Measurements from ENCODE around the gene LY6G6C.
A peak's percentile ranks its signal among the peaks of the same experiment; 100 is the strongest.

The LY6G6C gene

DNA sequence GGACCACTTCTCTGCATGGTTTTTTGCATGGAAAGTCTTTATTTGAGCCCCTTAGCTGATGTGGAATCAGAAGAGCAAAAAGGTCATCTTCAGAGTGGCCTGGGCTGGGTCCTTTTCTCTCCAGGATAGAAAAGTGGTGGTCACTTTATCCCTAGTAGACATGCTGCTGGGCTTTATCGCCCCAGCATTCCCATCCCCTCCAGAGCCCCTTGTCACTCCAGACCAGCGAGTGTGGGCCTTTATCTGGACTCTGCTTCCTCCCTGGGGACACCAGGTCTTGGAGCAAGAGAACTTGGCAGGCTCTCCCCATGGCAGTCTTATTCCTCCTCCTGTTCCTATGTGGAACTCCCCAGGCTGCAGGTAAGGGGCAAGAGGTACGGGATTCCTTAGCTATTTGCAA lies 14.9 kb downstream of the LY6G6C start, which contains the start of gene LY6G6F:
Gene LY6G6F (plus strand): TSS at position 268 of the 400 bp plus-strand sequence. CDS start 41 bp downstream, at position 309.
- no peak for DNase-seq (ENCODE audit: low spot score)

DNA sequence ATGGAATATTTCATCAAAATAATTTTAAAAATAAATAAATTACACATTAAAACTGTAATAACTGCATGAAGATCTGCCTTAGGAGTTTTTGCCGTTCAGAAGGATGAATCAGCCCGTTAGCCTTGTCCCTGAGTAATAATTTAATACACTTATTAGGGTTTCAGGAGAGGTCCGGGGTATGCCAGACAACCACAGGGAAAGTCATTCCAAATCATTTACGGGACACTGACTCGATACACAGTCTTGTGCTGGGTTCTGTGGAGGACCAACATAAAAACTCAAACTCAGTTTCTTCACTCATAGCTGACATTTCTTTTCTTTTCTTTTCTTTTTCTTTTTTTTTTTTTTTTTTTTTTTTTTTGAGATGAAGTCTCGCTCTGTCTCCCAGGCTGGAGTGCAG lies 15.6 kb downstream of the LY6G6C start:
- no peak for DNase-seq (ENCODE audit: low spot score)

DNA sequence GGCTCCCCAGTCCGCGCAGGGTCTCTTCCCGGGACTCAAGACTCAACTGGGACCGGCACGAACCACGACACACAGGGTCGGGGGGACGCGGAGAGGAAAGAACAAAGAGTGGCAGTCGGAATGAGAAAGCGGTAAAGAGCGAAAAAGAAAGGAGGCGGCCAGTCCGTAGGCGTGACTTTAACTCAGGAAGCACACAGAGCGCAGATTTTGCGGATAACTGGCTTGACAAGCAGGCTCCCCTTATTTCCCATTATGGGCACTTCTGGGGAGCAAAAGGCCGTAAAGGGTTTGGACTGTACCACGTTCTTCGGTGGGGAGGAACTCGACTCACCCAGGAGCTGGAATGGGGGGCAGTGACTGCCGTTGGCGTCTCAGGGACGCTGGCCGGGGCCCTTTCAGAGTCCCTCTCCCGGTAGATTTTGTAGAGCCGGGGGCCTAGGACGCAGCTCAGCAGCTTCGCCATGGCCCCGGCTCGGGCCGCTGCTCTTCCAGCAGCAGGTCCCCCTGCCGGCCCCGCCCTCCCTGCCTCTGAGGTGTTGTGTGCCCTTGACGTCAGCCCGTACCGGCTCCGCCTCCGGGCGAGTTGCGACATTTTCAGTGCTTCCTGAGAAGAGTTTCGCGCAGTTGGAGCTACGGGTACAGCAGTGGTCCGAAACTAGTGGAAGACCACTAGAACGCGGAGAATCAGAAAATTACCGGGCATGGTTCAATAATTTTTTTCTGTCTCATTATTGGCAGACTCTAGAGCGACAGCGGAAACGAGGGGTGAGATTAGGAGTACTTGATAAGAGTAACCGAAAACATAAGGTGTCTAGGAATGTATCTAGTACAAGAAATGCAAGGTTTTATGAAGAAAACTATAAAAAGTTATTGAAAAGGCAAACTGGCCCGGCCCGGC lies 18.5 kb downstream of the LY6G6C start, which contains the start of gene ABHD16A:
Gene ABHD16A (minus strand): TSS at position 506 of the 898 bp plus-strand sequence. CDS start 43 bp downstream, at position 463.
- peak; percentile 99 for DNase-seq (ENCODE audit: low spot score)

DNA sequence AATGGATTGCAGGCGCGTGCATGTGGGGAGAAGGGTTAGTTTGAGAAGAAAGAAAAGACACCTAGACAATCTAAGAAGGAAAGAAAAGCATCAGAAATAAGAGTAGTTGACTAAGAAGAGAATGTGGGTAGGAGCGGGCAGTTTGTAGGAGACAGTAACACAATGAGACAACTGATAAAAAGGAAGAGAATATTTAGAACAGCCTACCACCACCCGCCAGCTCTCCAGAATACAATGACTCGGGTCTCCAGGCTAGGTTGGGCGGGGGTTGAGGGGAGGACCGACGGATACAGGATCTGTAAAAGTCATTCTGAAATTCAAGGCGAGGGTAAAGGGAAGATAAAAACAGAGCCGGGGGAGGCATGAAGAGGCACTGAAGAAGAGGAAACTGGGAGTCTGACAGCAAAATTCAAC lies 19.1 kb downstream of the LY6G6C start:
- no peak for DNase-seq (ENCODE audit: low spot score)

DNA sequence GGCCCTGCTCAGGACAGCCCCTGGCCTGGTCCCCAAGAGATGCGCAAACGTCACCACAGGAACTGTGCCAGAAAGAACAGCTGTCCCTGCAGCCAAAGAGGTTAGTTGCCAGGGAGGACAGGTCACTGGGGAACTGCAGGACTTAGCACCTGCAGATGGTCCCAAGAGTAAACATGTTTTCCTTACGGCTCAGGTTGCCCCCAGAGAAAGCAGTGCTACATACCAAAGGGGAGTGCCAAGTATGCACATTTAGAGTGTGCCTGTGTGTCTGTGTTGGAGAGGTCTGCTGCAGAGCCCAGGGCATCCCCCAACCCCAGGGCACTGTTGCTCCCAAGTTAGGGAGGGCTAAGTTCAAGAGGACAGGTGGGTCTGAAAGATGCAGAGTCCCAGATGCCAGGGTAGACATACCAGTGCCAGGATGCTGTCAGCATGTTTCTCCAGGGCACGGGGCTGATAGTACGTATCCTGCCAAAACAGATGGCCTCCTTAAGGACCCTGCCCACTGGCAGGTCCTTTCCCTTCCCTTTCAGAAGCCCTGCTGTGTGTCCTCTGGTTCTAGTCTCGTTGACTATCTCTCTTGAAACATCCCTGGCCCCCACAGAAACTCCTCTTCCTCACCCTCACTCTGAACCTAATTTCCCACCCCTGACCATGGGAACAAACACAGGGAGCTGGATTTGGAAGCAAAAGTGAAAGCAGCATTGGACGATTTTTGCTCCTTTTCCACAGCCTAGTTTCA lies 19.7 kb downstream of the LY6G6C start:
- DNase-seq (ENCODE audit: low spot score), result no peak

DNA sequence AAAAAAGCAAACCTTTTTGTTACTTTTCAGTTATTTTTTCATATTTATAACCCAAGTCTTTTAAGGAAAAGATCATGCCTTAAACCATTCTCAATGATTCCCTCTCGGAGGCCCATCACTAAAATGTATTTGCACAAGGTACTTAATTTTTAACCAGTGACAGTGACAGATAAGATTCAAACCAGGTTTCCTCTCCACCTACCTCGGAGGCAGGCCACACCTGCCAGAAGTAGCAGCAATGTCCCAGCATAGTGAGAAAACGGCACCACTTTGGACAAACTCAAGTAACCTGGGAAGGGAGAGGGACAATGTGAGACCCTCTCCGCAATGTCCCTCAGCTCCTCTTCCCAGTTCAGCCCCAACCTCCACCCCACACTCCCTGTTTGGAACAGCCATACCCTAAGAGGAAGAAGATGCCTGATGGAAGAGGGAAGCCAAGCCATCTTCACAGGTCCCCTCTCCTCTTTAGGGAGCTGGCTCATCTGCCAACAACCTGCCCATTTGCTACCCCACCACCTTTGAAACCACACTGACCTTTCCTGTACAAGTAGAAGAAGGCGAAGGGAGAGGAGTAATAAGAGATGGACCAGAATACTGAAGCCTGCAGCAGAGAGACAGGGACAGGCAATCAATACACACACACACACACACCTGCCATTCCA lies 20.7 kb downstream of the LY6G6C start:
- no peak for DNase-seq (ENCODE audit: low spot score)

DNA sequence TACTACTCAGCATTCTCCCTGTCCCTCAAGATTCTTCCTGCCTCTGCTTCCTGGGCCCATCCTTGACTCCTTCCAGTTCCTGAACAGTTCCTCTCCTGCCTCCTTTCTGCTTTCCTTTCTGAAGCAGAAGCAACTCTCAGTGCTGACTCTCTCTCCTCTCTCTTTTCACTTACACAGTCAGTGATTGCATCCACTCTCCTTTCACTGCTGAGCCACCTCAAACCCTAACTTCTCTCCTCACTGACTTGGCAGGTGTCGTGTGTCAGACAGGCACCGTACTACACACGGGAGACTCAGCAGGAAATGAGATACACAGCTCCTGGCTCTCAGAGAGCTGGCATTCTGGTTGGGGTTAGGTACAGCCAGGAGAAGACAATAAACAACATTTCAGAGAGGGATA lies 24.0 kb downstream of the LY6G6C start:
- DNase-seq (ENCODE audit: low spot score), result no peak

DNA sequence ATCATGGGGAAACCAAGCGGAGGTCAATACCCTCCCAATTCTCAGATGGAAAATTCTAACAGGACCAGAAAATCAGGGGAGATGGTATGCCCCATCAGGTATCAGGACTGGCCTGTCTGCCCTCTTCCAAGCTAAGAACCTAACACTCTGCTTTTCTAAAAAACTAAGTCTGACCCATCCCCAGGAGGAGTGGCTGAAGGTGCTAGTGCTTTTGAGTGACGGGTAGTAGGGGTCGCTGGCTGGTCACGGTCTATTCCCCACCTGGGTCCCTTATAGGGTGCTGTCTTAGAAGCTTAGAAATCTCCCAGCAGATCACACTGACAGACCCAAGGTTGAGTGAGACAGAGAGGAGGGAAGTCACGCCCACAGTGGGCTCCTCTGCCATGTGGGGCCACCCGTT lies 28.0 kb downstream of the LY6G6C start:
- no peak for DNase-seq (ENCODE audit: low spot score)

DNA sequence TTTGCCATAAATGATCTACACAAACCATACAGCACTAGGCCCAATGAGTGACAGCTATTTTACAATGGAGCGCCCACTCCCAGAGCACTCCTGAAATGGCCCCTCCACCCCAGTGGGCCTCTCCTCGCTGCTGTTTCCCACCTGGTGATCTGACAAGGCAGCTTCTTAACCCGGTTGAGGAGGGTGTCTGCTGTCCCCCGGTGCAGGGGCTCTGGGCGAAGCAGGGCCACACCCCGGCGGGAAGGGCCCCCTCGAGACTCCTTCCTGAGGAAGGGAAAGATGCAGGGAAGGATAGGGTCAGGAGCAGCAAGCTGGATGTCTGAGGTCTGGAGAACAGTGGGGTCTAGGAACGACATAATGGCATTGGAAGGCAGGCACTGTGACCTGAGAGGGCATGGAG lies 28.7 kb downstream of the LY6G6C start:
- DNase-seq (ENCODE audit: low spot score), result no peak

DNA sequence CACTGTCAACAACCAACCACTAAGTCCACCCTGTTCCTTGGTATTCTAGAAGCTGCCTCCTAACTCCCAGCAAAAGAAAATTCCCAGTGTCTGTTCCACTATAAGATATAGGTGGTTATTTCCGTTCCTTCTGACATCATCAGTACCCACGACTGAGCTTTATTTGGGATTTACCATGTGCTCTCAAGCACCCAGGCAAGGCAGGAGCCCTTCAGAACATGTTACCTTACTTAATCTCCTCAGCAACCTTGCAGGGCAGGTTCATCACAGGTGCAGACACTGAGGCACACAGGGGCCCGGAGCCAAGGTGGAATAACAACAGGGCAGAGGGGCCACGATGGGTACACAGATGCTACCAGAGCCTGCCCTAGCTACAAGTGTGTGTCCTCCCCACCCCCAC lies 29.2 kb downstream of the LY6G6C start:
- no peak for DNase-seq (ENCODE audit: low spot score)

DNA sequence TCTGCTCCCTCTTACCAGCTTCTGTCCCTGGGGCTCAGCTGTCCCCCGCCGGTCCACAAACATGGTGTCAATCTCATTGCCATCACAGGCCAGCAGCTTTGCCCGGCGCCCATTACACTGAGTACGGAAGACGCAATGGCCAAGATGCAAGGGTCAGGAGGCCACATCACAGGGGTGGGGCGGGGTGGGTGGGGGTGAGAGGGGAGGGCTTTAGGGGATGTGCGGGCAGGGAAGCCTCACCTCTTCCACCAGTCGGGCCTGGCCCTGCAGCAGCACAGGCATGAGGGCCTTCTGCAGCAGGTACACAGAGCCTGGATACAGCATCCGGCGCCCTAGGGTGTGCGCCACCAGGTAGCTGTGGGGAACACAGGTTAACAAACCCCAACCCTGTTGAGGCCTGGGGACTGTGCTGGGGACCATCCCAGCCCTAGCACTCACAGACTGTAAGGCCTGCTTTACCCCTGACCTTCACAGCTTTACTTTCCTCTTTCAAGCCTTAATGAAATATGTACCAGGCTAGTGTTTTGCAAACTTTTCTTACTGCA lies 29.9 kb downstream of the LY6G6C start:
- DNase-seq (ENCODE audit: low spot score), result no peak

DNA sequence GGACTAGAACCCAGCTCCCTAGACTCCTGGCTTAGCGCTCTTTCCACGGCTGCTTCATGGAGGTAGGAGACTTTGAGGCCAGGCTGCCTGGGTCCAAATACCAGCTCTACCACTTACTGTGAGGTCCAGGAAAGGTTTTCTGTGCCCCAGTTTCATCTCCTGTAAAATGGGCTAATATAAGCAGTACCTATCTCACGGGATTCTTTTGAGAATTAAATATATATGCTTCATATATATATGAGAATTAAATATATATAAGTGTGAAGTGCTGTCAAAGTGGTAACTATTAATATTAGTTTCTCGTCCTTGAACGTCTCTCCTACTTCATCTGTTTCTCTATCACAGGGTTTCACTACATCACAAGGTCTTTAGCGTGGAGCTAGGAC lies 30.5 kb downstream of the LY6G6C start:
- no peak for DNase-seq (ENCODE audit: low spot score)

DNA sequence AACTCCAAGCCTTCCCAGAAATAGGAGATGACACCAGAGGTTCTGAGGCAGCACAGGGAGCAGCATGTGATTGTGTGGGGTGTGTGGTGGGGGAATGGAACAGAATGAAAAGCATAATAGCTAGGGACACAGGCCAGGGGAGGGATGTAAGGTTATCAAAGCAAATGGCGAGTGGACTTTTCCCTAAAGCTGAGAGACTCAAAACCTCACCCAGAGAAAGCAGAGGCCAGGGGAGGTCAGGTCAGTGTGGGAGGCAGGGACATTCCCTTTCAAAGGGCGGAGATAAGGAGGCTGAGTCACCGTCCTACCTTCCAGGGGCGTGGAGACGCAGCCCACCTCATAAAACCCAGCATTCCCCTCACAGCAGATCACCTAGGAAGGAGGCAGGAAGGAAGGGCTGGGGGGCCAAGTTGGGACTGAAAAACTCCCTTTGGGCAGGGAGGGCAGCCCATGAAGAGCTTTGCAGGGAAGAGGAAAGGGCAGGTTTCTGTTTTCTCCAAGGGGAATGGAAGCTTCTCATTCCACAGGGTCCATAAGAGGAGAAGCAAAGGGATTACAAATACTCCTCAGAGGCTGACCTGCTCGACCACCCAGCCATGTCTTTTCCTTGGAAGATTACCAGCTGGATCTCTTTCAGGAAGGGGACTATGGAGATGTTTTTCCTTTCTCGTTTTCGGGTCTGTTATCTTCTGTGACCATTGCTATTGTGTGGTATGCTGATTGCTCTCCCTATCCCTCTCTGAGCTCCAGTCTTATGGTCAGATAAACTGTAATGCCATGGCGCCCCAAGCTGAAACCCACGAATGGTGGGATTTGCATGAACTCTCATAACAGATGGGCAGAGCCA lies 31.1 kb downstream of the LY6G6C start:
- no peak for DNase-seq (ENCODE audit: low spot score)

DNA sequence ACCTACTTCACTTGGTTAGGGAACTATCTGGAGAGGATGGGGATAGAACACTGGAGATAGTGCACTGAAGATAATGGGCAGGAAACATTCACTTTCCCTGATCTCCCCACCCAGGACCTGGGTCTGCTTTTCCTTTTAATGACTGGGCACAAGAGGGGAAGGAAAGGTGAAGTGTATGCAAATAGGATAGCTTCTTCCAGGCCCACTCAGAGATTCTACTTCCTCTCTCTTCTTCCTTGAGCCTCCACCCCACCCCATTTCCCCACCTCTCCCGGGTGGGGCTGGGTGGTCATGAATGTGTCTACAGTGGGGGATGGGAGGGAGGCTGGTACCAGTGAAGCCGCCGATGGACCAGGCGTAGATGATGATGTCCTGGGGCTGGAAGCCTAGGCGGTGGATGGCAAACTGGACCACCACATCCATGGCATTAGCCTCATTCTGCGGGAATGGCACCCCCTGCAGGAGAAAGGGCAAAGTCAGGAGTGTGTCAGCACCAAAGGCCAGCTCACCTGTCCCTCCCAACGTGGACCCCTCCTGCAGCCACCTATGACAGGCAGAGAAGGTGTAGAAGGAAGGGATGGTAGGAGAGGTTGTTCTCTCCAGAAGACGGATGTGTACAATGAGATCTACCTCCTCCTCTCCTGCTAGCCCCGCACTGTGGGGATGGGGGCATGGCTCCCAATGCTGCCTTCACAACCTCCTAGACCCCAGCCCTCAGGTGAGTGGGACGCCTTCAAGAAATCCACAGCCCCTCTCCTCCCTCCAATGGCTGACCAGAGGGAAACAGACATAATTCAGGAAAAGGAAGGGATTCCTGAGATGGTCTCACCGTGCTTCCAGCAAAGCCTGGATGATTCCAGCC lies 32.1 kb downstream of the LY6G6C start:
- DNase-seq (ENCODE audit: low spot score), result no peak

DNA sequence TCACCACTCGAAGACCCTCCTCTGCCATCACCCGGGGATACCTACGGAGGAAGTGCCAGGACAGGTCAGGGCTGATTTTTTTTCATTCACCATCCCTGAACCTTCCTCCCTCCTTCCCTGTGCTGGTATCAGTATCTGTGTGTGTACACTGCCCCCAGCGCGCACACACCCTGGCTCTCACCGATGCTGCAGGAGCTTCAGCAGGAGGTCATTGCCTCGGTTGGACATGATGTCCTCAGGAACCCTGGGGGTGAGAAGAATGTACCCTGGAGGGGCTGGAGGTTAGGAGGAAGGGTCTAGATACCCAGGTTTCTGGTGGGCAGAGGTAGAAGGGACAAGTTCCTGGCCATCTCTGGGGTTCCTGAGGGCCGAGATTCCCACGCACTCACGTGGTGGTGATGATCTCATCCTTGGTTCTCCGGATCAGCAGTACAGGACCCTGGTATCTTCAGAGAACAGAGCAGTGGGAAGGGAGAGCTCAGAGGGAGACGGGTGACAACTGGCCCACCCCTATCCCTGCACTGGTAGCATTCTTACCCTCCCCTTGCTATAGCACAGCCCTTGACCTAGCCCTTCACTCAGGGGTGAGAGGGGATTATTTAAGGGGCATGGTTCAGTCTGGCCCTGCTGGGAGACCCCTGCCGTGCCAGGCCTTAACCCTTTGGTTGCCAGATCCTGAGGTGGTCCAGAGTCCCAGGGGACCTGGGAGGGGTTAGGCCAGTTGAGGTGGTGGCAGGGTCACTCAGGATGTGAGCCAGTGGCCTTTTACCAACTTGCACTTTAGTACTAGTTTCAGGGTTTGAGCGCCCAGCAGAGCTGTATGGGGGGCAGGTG lies 33.5 kb downstream of the LY6G6C start:
- DNase-seq (ENCODE audit: low spot score), result no peak

DNA sequence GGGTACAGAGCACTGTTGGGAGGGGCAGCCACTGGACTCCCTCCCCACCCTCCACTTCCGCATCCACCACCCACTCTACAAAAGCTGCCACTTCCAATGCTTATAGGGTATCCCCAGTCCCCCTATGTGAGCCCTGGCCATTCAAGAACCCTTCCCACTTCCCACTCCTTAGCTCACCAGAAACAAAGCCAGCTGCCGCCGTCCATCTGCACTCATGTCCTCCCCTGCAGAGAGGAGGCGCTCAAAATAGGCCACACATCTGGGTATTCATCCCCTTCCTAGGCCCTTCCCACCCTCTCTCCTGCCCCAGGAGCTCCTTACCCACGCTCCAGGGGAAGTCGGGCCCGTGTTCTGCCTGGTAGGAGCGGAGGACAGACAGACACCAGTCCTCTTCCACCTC lies 34.2 kb downstream of the LY6G6C start:
- no peak for DNase-seq (ENCODE audit: low spot score)

DNA sequence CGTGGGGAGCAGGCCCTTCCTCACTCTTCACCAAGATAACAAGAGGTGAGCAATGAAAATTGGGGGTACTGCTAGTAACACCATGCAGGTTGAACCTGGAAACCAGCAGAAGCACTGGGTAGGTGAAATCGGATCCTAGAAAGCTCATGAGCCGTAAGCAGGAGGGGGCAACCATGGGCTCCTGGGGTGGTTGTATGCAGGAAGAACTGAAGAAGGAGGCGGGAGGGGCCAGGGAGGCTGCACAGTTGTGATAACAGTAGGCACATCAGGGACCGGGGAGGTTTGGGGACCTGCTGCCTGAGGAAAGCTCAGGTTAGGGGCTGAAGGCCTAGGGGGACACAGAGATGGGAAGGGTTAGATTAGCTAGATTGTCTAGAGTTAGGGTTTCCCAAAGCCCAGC lies 35.1 kb downstream of the LY6G6C start:
- no peak for DNase-seq (ENCODE audit: low spot score)

DNA sequence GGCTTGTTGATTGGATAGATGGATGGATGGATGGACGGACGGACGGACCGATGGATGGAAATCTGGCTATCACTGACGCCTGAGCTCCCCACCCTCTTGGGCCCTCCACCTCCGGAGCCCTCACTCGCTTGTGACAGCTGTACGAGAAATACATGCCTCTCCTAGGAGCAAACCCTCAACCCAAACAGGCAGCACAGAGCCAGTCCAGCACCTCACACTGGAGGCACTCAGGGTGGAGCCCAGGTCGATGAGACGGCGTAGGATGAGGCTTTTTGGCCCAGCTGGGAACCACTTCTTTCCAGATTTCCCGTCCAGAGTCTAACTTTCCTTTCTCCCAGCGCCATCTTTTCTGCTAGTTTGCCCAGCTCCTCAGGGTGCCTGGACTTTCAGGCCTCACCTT lies 38.0 kb downstream of the LY6G6C start:
- DNase-seq (ENCODE audit: low spot score), result no peak

DNA sequence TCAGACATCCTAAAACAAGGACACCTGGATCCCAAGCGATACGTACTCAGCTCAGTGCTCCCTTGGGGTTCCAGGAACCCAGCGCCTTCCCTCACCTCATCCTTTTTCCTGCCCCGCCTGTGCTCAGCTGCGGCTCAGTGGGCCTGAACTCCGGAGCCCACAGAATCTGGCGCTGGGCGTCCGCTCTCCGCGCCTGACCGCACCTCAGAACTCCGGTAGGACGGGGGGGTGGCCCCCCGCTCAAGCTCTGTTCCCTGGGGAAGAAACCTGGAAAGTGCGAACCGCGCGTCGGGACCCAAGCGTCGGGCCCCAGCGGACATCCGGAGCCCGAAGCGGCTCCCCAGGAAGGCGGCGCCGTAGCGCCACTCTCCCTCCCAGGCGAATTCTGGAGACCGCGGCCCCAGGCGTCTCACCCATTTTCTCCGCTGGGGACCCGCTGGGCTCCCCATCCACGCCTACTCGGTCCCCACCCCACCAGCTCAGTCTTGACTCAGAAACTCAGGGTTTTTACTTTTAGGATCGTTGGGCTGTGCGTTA lies 40.3 kb downstream of the LY6G6C start:
- DNase-seq (ENCODE audit: low spot score), result no peak
